Brain microvascular endothelial cell (primary cell): ENCODE data around the gene CLNK.

Experiments used
- DNase-seq: peaks from one replicate; pipeline ENCODE4 v3.0.0-alpha.2; 2020
- H3K27ac ChIP-seq: fragments of 250-450 bp; sonication (Bioruptor Pico); 2 replicates; pipeline ENCODE4 v1.5.1; 2020; ENCODE audit warnings: mild to moderate bottlenecking, moderate library complexity
- H3K27me3 ChIP-seq: fragments of 250-450 bp; sonication (Bioruptor Pico); replicated peaks from 2 replicates; pipeline ENCODE4 v1.5.1; 2020; ENCODE audit warnings: mild to moderate bottlenecking
- H3K36me3 ChIP-seq: fragments of 250-450 bp; sonication (Bioruptor Pico); replicated peaks from 2 replicates; pipeline ENCODE4 v1.5.1; 2020; ENCODE audit warnings: mild to moderate bottlenecking
- H3K4me3 ChIP-seq: 2 replicates; pipeline ENCODE4 v1.5.1; 2011; ENCODE audit warnings: low read depth, mild to moderate bottlenecking, control low read depth, low read length, moderate library complexity
- in situ Hi-C: cut with HindIII; loops from 2 replicates; pipeline ENCODE4 v1.10.0; 2017; ENCODE audit warnings: low sequenced_read_pairs, low pct_ligation_motif_present
- TF ChIP-seq, protein P1 (sequence below): IDR thresholded peaks from 2 replicates; pipeline ENCODE4 v1.5.1; 2011; ENCODE audit warnings: low read depth, mild to moderate bottlenecking, moderate library complexity, low read length, control low read depth, inconsistent platforms; ENCODE audit errors: missing control alignments

Gene CLNK

DNA sequence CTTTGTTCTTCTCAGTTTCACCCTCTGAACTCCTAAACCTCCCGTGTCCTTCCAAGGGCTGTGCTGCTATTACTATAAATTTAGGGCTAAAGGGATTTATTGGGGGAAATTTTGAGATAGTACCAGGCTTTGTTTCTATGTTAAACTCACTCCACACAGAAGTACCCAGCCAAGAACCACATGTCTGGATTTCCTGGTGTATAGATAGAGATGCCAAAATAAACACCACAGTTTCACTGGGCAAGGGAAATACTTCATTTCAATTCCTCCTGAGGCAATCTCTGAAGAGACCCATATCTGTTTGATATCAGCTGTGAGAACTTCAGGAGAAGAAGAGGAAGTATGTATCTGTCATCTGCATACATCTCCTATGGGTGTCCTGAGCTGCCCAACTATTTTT, 21.7 kb upstream of the CLNK start:
- no peaks in the 10 kb centered on the region for H3K36me3 ChIP-seq
- H3K27me3 ChIP-seq, result no peaks in the 10 kb centered on the region
- H3K4me3 ChIP-seq, result no peak overlapping the region
- no peak overlapping the region for H3K27ac ChIP-seq
- in situ Hi-C loops, result no loop called here
- TF ChIP-seq, protein P1, sequence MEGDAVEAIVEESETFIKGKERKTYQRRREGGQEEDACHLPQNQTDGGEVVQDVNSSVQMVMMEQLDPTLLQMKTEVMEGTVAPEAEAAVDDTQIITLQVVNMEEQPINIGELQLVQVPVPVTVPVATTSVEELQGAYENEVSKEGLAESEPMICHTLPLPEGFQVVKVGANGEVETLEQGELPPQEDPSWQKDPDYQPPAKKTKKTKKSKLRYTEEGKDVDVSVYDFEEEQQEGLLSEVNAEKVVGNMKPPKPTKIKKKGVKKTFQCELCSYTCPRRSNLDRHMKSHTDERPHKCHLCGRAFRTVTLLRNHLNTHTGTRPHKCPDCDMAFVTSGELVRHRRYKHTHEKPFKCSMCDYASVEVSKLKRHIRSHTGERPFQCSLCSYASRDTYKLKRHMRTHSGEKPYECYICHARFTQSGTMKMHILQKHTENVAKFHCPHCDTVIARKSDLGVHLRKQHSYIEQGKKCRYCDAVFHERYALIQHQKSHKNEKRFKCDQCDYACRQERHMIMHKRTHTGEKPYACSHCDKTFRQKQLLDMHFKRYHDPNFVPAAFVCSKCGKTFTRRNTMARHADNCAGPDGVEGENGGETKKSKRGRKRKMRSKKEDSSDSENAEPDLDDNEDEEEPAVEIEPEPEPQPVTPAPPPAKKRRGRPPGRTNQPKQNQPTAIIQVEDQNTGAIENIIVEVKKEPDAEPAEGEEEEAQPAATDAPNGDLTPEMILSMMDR, result no peak
- no peak for DNase-seq

DNA sequence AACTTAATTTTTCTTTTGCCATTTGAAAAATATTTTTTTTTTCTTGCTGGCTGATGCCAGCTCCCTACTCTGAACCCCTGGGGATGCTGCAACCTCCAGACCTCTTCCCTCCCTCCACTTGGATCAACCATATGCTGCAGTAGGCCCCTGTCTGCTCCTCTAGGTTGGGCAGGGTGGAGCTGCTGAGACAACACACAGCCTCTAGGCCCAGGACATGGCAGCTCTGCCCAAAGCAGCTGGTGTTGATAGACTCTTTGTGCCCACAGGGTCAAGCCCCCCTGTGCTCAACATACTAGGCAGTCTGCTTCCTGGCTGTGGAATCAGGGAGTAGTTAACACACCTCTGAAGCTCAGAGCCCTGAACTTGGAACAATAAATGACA, 19.9 kb upstream of the CLNK start:
- Histone ChIP-seq H3K27ac (no peak overlapping the region), H3K27me3 (no peaks in the 10 kb centered on the region), H3K4me3 (no peak overlapping the region), H3K36me3 (no peaks in the 10 kb centered on the region)
- TF ChIP-seq, protein P1, result no peak
- in situ Hi-C loops, result no loop called here
- DNase-seq, result no peak

DNA sequence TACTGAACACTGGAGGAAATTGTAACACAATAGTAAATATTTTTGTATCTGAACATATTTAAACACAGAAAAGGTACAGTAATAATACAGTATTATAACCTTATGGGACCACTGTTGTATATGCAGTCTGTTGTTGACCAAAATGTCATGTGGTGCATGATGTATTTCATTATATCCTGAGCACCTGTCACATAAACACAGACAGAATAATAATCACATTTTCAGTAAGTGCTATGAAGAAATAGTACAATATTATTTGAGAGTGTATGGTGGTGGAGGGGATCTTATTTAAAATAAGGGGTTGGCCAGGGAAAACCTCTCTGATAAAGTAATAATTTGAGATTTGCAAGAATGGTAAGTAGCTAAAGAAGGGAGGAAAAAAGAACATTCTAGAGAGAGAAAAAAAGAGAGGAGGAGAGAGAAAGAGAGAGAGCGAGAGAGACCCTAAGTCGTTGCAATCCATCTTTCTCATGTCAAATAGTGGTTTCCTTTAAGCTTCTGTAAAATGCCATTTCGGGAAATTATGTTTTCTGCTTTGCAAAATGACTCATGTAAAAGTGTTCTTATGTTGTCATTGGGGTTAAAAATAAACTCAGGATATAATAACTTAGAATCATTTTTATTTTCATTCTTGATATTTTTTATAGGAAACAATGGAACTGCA, 19.3 kb upstream of the CLNK start:
- Histone ChIP-seq H3K27ac (no peak overlapping the region), H3K36me3 (no peaks in the 10 kb centered on the region), H3K4me3 (no peak overlapping the region), H3K27me3 (no peaks in the 10 kb centered on the region)
- TF ChIP-seq, protein P1, result no peak
- no peak for DNase-seq
- in situ Hi-C loops, result no loop called here

DNA sequence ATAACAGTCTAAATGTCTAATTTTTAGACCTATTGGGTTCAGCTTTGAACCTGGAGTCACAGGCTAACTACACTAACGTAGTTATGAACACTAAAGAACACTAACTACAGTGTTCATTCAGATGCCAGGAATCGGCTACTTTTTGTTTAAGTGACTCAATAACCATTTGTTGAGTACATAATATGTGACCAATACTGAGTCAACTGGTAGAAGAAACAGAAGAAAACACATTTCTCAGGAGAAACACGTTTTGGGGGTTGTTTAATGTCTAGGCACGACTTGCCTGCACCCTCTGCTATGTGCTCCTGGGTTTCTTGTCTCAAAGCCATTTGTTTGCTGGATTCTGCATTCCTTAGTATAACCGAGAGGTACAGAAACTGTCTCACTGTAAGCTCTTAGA, 18.6 kb upstream of the CLNK start:
- no peaks in the 10 kb centered on the region for H3K27me3 ChIP-seq
- in situ Hi-C loops, result no loop called here
- no peak for DNase-seq
- H3K27ac ChIP-seq, result no peak overlapping the region
- H3K36me3 ChIP-seq, result no peaks in the 10 kb centered on the region
- TF ChIP-seq, protein P1, result no peak
- no peak overlapping the region for H3K4me3 ChIP-seq

DNA sequence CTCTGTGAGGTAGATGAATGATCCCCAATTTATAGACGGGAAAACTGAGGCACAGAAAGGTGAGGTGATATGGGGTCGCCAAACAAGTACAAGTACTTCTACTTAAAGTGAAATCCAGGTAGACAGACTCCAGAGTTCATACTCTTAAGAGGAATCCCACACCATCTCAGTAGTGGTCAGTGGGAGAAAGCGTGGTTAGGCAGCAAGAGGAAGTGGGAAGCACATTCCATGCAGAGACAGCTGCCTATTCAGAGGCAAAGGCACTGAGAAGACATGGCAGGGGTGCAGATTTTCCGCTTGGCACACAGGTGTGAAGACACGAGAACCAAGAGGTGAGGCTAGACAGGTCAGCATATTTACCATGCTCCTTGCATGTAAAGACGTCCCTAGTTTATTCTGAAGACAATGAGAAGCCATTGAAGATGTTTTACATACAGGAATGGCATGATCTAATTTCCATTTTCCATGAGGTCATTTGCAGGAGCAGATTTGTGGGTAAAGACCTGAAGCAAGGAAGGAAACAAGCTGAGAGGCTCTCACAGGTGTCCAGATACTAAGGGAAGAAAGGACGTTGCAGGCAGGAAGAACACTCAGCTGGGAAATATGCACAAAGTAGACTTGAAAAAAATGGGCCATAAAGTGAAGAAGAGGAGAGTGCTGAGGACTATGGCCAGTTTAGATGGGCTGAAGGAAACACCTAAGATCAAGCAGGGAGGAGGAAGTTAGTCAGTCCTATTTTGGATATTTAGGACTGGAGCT, 17.3 kb upstream of the CLNK start:
- Histone ChIP-seq H3K4me3 (no peak overlapping the region), H3K27ac (no peak overlapping the region), H3K36me3 (no peaks in the 10 kb centered on the region), H3K27me3 (no peaks in the 10 kb centered on the region)
- TF ChIP-seq, protein P1, result no peak
- in situ Hi-C loops, result no loop called here
- DNase-seq, result no peak
